Cardiac septum (tissue), 1 donor: ENCODE data around the gene AATK. TPM values are rescaled to one million over a fixed set of nuclear protein-coding genes. Genes with fewer than 3 reads are reported as not detected.
"Not testable (repeated sequence)": the region's sequence is repeated elsewhere in the genome, so short reads cannot be mapped to it uniquely, and the experiment has no call there.

Experiments used
- DNase-seq: peaks from one replicate; pipeline ENCODE4 v3.0.0-alpha.2; 2020; ENCODE audit warnings: low spot score
- intact Hi-C: fragments of 100-400 bp; cut with DNase I; formaldehyde crosslinking; loops from one replicate; pipeline ENCODE4 v1.14.0; 2022
- total RNA-seq: library from RNA; stranded (reverse); fragmentation: NEBNext Ultra II Directional; extraction: Animal tissue kit (Norgen Biotek cat#: 25700); gene quantifications from one replicate; pipeline ENCODE4 v1.2.1, GENCODE V29; 2021
- donor health status: DM: no; HTN: no; CAD: no.

The AATK gene
- total RNA-seq, 1 donor from 2014 or later, result 9.3 TPM

DNA sequence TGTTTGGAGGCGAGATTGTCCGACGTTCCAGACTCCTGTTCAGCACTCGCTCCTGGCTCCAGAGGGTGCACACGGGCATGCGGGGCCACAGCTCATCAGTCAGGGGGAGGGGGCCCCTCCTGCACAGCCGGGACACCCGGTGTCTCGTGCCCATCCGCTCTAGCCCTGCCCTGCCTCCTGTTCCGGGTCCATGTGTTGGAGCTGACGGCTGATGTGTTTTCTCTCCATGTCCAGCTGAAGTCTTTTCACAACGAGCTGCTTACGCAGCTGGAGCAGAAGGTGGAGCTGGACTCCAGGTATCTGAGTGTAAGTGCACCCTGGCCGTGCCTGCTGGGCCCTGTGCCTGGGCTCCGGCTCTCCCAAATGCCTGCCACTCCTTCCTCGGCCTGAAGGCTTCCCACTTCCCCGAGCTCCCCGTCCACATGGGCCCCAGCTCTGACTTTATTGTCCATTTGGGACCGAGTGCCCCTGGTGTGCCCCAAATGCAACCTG is 80.6 kb downstream of the AATK start:
- intact Hi-C loops, result no loop called here

DNA sequence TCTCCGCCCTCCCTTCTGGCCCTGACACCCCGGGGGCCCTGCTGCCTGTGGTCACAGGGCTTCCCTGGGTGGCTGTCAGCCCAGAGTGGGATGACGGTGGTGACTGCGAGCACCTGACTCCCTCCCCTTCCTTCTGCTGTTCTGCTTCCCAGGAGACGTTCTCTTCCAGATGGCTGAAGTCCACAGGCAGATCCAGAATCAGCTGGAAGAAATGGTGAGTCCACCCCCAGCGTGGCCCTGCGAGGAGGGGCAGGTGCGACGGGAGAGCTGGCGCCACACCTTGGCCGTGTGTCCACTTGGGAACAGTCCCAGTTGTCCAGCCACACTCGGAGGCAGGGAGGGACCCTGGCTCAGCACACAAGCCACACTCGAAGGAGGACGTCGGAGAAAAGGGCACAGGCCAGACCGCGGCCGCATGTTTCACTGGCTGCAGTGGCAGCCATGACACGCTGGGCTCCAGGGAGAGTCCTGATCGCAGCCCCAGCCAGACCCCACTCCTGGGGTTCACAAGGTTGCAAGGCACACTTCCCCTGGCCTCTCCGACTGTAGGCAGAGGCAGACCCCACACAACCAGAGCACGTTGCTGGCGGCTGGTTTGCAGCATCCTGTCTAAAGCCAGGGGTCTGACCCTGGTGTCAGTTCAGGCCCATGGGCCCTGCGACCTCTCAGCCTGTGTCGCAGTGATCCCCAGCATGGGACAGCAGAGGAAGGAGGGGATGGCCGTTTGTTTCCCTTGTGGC is 81.2 kb downstream of the AATK start:
- DNase-seq, result no peak
- intact Hi-C loops, result no loop called here

More for the DNA sequence above, 80.6 kb downstream of the AATK start:
- DNase-seq, result no peak

DNA sequence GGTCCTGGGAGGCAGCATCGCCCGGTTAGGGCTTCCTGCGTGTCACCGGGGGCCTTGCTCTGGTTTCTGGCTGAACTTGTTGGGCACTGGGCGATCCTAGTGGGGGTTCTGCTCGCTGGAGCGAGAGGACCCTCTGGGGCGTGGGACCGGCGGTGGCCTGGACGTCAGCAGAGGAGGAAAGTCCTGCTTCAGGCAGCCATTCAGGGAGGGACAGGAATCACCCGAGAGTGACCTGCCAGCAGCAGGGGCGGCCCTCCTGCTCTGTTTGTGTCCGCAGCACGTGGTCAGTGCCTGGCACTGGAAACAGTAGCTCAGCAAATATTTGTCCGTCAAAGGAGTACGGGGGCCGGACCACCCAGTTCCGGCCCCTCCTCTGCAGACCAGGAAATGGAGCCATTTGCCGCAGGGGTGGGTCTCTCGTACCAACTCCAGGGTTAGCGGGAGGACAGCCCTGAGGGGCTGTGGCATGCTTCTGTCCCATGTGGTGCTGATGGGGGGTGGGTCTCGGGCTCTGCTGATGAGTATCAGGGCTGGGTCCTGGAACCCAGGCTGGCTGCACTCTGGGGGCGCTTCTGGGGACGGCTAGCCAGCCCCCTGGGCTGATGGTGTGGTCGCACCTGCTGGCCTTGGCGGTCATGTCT is 82.8 kb downstream of the AATK start:
- intact Hi-C loops, result no loop called here
- DNase-seq, result no peak

GRCh38 chr17:81082177-81083073 is 83.6 kb downstream of the AATK start:
- DNase-seq, result no peak
- intact Hi-C loops, result no loop called here

DNA sequence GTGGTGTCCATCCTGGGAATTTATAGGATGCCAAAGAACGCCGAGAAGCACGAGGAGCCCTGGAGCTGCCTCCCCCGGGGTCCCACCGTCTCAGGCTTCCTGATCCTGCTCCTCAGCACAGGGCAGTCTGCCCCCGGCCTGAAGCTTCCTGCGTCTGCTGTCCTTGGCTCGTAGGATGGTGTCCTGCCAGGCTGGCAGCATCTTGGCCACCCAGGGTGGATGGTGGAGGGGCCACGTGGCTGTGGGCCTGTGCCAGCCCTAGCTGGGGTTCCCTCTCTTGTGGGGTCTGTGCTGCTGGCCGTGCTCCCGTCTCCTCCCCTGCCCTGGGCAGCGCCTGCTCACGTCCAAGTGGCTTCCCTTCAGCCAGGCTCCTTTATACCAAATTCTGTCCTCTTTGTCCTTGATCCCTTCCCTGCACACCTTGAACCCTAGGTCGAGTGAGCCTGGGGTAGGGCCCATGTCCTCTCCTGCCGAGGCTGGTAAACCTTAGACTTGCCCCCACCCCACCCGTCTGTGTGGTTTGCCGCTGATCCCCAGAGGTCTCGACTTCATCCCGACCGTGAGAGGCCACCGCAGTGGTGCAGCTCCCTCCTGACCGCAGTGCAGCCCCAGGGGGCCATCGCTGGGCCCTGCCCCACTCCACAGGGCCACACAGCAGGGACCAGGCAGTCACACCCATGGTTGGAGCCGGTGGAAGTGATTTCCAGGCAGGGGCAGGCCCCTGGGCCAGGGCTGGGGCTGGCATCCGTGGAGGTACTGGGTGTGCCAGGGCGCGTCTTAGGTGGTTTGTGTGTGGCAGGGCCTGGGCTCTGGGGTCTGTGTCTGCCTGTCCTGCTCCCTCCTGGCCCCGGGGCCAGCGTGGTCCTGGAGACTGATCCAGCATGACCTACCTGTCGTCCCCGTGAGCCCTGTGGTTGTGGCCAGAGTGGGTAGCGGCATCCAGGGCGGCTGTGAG is 84.5 kb downstream of the AATK start:
- intact Hi-C loops, result no loop called here
- no peak for DNase-seq

DNA sequence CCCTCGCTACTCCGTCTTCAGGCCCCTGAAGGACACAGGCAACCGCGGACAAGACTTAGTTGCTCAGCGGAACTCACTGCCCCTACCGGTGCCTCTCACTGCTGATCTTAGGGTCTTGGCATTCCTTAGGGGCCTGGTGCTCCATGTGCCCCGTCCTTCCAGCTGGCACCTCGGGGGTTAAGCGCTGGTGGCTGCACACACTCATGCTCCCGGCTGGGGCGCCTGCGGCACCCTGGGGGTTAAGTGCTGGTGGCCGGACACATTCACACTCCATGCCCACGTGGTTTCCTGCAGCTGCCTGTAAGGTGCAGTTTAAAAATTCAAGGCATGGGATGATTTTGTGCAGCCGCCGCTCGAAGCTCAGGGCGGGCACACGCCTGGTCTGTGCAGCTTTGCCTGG is 86.0 kb downstream of the AATK start:
- no peak for DNase-seq
- intact Hi-C loops, result no loop called here

GRCh38 chr17:81078026-81078913 is 87.8 kb downstream of the AATK start:
- intact Hi-C loops, DNase-seq: not testable (repeated sequence)

- intact Hi-C loops, result no loop called here
- no peak for DNase-seq
Measured at GRCh38 chr17:81076141-81076679, 89.8 kb downstream of the AATK start.

GRCh38 chr17:81075307-81075706 is 90.7 kb downstream of the AATK start:
- intact Hi-C loops, result no loop called here
- no peak for DNase-seq

- intact Hi-C loops, result no loop called here
- no peak for DNase-seq
Measured at GRCh38 chr17:81074875-81075274, 91.1 kb downstream of the AATK start.

GRCh38 chr17:81073967-81074839 is 91.8 kb downstream of the AATK start:
- DNase-seq, result no peak

GRCh38 chr17:81071761-81072741 is 94.0 kb downstream of the AATK start:
- intact Hi-C loops, result no loop called here
- DNase-seq, result no peak

More at GRCh38 chr17:81073967-81074839, 91.8 kb downstream of the AATK start:
- intact Hi-C loops, result no loop called here

GRCh38 chr17:81070541-81071246 is 95.3 kb downstream of the AATK start:
- DNase-seq, result no peak
- intact Hi-C loops, result no loop called here

DNA sequence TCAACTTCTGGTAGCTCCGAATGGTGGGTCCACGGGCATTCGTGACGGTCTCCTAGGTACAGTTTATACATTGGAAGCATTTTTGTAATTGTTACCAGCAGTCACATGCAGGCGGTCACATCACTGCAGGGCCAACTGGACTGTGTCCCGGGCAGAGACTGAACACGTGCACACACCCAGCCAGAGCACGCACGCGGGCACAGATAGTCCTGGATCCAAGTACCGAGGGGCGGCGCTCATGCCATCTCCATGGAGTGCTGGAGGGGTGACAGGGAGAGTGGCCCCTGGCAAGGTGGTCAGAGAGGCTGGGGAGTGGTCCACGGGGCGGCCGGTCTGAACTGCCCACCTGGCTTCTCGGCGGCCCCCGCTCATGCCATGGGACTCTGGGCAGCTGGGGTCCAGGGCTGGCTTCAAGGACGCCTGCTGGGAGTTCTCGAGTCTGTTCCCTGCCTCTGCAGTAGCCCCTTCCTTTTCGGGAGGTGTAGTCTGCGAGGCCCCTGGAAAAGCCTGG is 96.8 kb downstream of the AATK start:
- no peak for DNase-seq
- intact Hi-C loops, result no loop called here
